A673 (cell line): ENCODE results near the gene PNPLA6.

Experiments used
- EZH2 ChIP-seq: fragments of 200-600 bp; sonication (generic); IDR thresholded peaks from 2 replicates; pipeline ENCODE4 v1.6.1; 2017; ENCODE audit warnings: borderline replicate concordance, low read depth, mild to moderate bottlenecking, mixed read lengths, antibody characterized with exemption, low read length; ENCODE audit not compliant: poor library complexity, severe bottlenecking
- TF ChIP-seq, protein P1 (sequence below): fragments of 300-800, 200-600 bp; sonication (generic); conservative IDR thresholded peaks from 2 replicates; pipeline ENCODE4 v1.5.1; 2017; ENCODE audit warnings: low read depth, mild to moderate bottlenecking, antibody characterized with exemption, low read length, moderate library complexity, mixed read lengths

DNA sequence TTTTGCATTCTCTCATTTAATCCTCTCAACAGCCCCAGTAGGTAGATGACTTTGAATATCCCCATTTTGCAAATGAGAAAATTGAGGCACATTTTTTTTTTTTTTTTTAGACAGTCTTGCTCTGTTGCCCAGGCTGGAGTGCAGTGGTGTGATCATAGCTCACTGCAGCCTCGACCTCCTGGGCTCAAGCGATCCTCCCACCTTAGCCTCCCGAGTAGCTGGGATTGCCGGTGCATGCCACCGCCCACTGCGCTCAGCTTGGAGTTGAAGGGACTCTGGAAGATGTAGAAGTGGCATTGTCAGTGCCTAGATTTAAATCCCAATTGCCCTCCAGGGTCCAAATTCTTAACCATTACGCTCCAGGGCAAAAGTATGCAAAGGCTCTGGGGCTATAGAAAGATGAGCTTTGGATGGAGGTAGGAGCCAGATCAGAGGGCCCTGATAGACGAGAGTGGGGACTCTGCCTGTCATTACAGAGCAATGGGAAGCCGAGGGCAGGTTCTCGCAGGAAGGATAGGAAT, 13.9 kb upstream of the PNPLA6 start:
- TF ChIP-seq, protein P1, sequence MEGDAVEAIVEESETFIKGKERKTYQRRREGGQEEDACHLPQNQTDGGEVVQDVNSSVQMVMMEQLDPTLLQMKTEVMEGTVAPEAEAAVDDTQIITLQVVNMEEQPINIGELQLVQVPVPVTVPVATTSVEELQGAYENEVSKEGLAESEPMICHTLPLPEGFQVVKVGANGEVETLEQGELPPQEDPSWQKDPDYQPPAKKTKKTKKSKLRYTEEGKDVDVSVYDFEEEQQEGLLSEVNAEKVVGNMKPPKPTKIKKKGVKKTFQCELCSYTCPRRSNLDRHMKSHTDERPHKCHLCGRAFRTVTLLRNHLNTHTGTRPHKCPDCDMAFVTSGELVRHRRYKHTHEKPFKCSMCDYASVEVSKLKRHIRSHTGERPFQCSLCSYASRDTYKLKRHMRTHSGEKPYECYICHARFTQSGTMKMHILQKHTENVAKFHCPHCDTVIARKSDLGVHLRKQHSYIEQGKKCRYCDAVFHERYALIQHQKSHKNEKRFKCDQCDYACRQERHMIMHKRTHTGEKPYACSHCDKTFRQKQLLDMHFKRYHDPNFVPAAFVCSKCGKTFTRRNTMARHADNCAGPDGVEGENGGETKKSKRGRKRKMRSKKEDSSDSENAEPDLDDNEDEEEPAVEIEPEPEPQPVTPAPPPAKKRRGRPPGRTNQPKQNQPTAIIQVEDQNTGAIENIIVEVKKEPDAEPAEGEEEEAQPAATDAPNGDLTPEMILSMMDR = no peak
- TF ChIP-seq EZH2 = no peak
